ENCODE results near the gene PFN1.
"Not testable (repeated sequence)": the region's sequence is repeated elsewhere in the genome, so short reads cannot be mapped to it uniquely, and the experiment has no call there.

The PFN1 gene

DNA sequence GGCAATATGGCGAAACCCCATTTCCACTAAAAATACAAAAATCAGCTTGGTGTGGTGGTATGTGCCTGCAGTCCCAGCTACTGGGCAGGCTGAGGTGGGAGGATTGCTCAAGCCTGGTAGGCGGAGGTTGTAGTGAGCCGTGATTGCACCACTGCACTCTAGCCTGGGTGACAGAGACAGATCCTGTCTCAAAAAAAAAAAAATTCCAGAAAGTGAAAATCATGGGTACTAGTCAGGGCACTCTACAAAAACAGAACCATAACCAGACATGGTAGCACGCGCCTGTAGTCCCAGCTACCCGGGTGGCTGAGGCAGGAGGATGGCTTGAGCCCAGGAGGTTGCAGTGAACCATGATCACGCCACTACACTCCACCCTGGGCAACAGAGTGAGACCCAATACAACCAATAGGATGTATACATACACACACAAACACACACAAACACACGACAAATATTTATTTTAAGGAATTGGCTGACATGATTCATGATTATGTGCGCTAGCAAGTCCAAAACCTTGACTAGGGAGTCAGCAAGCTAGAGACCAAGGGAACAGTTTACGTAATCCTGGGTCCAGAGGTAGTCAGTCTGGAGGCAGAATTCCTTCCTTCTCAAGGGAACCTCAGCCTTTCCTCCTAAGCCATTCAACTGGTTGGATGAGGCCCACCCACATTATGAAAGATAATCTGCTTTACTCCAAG, 27.8 kb downstream of the PFN1 start:
- DNase-seq = no peak

DNA sequence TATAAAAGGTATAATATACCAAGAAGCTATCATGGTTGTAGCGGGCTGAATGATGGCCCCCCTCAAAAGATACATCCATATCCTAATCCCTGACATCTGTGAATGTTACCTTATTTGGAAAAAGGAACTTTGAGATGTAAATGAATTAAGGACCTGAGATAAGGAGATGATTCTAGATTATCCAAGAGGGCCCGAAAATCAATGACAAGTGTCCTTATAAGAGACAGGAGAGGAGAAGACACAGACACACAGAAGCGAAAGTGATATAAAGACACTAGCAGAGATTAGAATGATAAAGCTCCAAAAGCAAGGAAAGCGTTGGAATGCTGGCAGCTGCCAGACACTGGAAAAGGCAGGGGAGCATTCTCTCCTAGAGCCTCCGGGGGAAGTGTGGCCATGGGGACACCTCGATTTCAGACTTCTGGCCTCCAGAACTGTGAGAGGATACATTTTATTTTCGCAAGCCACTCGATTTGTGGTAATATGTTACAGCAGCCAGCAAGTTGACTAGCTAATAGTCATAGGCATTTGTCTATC, 28.8 kb downstream of the PFN1 start:
- DNase-seq = no peak

DNA sequence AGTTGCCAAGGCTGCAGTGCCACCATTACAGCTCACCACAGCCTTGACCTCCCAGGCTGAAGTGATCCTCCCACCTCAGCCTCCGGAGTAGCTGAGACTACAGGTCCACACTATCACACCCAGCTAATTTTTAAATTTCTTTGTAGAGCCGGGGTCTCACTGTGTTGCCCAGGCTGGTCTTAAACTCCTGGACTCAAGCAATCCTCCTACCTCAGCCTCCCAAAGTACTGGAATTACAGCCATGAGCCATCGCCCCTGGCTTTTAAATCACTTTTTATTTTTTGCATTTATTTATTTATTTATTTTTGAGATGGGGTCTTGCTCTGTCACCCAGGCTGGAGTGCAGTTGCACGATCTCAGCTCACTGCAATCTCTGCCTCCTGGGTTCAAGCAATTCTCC, 33.8 kb downstream of the PFN1 start:
- not testable (repeated sequence) for DNase-seq

DNA sequence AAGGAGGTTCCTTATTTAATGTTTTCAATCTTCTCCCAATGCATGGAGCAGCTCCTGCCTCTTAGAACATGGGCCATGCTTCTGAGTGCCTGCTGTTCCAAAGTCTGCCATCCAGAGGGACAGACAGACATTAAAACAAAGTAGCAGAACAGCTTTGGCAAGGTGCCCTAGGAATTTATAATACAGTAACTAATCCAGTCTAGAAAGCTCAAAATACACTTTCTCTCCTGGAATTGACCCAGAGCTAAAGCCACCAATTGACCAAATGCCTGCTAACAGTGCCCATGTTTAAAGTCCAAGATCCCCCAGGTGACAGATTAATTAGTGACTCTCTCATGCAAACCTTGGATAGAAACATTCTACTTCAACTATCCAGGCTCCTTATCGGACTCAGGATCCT, 34.3 kb downstream of the PFN1 start:
- DNase-seq = no peak

DNA sequence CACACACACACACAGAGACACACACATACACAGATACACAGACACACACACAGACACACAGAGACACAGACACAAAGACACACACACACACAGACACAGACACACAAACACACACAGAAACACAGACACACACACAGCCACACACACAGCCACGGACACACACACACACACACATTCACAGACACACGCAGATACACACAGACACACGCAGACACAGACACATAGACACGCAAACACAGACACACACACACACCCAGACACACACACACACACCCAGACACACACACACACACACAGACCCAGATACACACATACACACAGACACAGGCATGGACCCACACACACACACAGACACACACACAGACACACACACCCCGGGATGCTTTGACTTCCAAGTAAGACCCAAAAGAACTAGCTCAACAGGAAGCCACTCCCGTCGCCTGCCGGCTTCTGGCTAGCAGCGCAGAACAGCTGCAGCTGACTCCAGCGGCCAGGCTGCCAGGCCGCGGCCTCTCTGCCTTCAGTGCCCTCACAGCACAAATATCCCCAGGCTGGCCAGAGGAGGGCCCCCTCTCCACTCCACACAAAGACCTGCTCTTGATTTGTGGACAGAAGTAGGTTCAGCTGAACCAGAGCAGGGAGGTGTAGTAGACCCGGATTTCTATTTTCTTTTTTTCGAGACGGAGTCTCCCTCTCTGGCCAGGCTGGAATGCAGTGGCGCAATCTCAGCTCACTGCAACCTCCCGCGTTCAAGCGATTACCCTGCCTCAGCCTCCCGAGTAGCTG, 39.4 kb downstream of the PFN1 start:
- peak; percentile 84 for DNase-seq

DNA sequence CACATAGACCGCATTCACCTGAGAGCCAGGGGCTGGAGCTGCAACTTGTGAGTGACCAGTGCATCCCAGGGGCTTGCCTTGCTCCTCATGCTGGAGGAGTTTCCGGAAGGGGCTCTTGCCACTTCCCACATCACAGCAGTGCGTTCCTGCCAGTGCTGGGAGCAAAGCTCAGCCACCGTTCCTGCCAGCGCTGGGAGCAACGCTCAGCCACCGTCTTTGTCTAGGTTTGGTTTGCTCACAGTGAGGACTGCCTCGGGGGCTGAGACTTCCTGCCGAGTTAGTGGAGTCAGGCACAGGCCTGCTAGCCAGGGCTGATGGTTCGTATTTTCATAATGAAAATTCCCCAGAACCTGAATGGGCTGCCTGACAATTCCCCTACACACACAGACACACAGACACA, 40.0 kb downstream of the PFN1 start:
- DNase-seq = peak; percentile 39

DNA sequence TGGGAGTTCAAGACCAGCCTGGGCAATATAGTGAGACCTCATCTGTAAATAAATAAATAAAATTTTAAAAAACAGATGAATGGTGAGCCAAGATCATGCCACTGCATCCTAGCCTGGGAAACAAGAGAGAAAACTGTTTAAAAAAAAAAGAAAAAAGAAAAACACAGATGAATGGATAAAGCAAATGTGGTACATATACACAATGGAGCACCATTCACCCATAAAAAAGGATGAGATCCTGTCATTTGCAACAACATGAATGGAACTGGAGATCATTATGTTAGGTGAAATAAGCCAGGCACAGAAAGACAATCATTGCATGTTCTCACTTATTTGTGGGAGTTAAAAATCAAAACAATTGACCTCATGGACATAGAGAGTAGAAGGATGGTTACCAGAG, 41.7 kb downstream of the PFN1 start:
- not testable (repeated sequence) for DNase-seq

DNA sequence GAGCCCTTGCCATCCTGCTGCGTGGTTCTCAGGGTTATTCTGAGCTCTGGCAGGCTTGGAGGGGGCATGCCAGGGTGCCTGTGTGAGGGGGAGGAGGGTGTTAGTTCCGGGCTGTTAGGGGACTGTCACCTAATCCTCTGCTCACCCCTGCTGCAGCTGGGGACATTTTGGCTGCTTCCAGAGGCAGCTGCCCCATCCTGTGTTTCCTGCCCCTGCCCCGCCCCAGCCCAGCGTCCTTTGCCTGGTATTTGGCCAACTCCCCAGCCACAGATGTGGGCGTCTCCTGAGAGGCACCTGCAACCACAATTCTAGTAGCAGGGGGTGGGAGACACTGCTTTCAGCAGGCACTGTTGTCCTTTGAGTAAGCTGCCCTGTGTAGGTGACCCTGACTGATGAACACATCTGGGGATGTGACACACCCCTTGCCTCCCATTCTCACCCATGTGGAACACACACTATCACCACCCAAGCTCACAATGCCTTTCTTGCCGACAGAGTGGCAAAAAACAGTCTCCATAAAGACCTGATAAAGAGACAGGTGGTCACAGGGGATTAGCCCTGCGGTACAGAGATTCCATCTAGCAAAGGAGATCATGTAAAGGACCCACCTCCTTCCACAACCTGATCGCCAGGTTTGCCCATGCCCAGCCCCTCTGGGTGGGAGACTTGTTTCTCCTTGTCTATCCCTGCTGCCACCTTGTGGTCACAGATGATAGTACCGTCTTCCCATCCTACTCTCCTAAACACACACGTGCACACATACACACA, 45.1 kb downstream of the PFN1 start, which contains the start of gene CHRNE:
Gene CHRNE, minus strand, starts transcription at position 48 of the 768 bp plus-strand sequence. Its CDS starts 35 bp downstream, at position 13.
- peak; percentile 88 for DNase-seq

DNA sequence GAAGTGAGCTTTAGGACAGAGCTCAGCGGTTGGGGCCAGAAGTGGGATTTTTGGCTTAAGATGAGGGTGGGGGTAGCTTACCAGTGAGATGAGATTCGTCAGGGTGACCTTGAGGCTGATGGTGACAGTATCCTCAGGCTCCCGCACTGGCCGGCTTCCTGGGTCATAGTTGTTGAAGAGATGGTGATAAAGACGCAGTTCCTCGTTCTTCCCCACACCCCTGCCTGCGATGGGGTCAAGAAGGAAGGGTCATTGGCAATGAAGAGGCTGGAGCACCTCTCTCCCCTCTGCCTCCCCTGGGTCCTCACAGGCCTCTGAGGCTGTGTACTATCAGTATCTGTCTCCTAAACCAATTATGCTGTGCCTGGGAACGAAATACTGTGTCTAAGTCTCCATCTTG, 45.8 kb downstream of the PFN1 start:
- no peak for DNase-seq

DNA sequence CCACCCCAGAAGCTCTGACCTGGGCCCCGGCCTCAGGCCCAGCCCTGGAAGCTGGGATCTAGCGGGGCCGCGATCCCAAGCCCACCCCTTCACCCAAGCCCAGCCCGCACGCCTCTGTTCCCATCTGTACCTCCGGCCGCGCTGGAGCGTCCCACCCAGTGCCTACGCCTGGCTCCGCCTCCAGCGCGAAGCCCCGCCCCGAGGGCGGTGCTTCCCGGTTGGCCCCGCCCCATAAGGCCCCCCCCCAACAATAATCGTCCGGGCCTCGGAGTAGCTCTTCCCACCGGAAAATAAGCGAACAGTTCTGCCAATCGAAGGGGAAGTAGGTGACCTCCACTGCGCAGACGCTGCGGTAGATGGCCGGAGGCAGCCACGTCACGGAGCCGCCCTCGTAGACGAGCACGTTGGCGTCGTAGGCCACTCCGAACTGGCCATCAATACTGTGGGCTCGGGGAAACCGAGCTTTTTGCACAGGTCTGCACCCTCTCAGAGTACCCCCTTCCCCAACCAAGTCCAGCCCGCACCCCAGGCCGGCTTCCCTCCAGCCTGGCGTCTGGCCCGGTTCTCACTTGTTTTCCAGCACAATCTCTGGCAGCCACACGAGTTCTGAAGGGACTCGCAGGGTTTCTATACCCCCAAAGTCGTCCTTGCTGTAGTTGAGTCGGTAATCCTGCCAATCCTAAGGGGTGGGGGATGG, 46.5 kb downstream of the PFN1 start:
- DNase-seq = no peak

DNA sequence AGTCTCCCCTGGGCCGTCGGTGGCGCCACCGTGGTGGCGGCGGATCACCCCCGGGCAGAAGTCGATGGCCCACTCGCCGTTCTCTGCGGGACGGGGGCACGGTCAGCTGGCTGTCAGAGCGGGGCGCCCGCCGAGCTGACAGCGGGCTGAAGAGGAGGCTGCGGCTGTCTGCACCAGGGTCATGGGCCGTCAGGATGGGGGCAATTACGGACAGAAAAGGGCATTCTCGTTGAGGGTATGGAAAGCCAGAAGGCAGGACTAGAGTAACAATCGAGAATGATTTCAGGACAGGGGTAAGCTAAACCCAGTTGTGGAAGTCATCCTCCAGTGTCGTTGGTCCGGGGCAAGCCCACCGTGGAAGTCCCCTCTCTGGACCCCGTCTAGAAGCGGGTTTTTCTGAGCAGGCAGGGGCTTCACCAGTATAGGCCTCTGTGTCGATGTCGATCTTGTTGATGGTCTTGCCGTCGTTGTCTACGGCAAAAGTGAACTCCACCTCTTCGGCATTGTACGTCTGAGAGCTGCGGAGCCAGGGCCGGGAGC, 47.2 kb downstream of the PFN1 start:
- no peak for DNase-seq

DNA sequence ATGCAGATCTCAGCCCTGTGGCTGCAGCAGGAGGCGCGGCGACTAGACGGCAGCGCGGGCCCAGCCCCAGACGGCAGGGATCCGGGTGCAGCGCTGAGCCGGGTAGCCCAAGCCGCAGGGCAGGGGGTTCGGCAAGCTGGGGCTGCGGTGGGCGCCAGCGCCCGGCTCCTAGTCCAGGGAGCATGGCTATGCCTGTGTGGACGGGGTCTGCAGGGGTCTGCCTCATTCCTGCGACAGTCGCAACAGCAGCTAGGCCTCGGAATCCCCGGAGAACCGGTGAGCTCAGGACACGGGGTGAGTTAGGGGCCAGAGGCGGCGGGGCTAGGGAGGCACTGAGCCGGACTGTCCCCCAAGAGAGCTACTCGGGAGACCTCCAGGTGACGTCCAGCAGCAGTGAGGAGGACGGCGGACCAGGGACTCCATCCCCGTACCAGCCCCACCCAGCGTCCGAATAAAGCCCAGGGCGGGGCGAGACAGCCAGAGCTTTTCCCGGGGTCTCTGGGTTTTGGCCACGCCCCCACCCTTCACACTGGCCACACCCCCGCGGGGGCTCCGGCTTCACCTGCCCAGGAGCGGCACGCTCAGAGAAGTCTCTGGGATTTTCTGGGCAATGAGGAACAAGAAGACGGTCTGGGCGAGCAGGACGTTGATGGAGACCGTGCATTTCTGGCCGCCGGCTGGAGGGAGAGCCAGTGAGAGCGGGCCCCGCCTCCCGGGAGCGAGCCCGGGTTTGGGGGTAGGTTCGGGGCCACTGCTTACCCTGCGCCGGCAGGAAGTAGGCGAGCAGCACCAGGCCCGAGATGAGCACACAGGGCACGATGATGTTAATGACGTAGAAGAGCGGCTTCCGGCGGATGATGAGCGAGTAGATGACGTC, 47.9 kb downstream of the PFN1 start:
- DNase-seq = peak; percentile 66

DNA sequence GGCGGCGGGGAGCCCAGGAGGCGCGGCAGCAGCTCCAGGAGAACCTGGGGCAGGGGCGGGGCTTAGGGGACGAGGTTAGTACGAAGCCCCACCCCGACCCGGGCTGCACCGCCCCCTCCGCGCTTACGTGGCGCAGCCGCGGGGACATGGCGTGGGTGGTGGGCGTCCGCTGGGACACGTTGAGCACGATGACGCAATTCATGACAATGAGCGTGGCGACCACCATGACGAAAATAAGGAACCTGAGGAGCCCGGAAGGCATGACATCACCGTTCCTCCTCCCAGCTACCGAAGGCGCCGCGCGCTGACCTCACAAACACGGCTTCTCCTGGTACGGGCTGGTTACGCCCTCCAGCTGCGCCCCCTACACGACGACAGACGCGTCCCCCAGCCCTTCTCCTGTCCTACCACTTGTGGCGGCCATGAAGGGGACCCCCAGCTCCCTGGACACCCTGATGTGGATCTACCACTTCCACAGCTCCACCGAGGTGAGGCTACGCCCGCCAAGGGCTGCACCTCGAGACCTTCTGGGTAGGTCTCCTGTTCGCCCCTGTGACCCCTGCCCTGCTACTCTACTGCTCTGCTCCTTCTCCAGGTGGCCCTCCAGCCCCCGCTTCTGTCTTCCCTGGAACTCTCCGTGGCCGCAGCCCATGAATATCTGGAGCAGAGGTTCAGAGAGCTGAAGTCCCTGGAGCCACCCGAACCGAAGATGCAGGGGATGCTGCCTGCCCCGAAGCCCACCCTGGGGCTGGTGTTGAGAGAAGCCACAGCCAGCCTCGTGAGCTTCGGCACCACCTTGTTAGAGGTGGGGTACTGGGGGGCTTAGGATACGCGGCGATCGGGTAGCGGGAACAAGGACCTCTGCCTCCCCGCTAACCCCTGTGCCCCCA, 48.7 kb downstream of the PFN1 start, which contains the start of gene C17orf107:
Gene C17orf107, plus strand, starts transcription at position 196 of the 890 bp plus-strand sequence. Its CDS starts 227 bp downstream, at position 423.
- peak; percentile 97 for DNase-seq

DNA sequence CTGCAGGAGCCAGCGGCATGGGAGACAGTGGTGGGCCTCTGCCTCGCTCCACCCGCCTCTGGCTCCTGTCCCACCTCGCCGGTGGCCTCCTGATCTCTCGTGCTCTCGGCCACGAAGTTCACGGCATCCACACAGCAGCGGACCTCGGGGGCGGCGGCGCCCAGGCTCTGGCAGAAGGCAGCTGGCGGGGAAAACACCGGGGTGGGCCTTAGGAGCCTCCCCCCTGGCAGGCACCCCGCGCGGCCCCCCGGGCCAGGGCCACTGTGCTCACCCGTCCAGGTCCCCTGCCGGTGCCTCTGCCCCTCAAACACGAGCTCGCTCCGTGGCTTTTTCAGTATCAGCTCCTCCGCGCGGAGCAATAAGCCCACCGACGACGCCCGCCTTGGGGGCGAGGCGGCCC, 49.4 kb downstream of the PFN1 start:
- no peak for DNase-seq

DNA sequence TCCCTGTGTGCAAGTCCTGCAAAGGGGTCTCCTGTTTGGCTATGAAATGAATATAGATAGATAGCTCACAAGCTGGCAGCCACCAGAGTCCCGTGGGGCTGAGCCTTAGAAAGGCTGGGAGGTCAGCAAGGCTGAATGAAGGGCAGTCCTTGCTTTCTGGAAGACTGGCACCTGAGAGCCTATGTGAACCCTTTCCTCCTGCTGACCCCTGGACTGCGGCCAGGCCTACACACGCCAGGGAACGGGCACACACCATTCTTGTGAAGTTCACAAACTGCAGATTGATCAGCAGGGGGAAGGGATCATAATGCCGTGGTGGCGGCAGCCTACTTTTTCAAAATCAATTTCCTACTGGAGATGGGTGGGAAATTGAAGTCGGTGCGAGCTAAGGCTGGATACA, 50.0 kb downstream of the PFN1 start:
- no peak for DNase-seq

DNA sequence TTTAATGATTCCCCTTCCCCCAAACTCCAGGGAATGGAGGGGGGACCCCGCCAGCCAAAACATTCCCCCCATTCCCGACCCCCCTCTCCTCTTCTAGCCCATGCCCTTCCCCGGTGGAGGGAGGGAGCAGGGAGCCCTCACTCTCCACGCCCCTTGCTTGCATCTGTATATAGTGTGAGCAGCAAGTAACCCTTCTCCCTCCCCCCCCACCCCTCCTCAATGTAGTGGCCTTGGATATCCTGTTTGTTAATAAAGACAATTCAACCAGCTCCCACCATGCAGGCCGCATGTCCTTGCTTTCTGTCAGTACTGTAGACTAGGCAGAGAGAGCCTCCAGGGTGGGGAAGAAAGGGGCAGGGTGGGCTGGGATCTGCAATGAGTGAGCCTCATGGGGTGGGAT, 50.5 kb downstream of the PFN1 start:
- no peak for DNase-seq

DNA sequence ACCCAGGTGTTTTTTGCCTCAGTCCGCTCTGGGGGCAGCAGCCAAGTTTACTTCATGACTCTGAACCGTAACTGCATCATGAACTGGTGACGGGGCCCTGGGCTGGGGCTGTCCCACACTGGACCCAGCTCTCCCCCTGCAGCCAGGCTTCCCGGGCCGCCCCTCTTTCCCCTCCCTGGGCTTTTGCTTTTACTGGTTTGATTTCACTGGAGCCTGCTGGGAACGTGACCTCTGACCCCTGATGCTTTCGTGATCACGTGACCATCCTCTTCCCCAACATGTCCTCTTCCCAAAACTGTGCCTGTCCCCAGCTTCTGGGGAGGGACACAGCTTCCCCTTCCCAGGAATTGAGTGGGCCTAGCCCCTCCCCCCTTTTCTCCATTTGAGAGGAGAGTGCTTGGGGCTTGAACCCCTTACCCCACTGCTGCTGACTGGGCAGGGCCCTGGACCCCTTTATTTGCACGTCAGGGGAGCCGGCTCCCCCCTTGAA, 51.1 kb downstream of the PFN1 start:
- DNase-seq = no peak

DNA sequence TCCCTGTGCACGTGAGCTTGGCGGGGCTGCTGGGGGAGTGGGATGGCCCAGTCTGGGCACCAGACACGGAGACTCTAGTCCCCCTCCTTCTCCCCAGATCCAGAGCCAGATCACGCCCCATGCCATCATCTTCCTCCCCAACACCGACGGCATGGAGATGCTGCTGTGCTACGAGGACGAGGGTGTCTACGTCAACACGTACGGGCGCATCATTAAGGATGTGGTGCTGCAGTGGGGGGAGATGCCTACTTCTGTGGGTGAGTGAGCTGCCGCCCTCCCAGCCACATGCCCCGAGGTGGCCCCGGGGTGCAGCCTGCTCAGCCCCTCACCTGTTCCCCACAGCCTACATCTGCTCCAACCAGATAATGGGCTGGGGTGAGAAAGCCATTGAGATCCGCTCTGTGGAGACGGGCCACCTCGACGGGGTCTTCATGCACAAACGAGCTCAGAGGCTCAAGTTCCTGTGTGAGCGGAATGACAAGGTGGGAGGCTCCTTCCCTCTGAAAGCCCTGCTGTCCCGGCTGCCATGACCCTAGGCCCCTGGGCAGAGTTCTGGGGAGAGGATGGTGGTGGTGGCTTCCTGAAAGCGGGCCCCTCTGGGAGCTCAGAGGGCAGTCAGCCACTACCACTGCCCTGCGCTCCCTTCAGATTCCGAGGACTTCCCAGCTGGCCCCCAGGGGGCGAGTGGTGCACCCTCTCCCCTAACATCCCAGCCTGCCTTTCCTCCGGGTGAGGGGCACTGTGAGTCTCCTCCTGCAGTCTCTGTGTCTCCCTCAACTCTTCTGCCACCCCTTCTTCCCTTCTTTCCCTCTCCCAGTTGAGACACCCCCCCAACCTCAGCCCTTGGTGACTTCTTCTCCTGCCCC, 51.8 kb downstream of the PFN1 start:
- no peak for DNase-seq
